ENCODE measurements around the gene BNC2.

BNC2 gene

GRCh38 chr9:16899606-16900005 lies 29.1 kb upstream of the BNC2 start:
- no peak overlapping the region for H3K4me2 ChIP-seq (ENCODE audit: low read depth, low read length)

GRCh38 chr9:16898464-16898863 lies 28.0 kb upstream of the BNC2 start:
- no peak overlapping the region for H3K4me3 ChIP-seq (ENCODE audit: low read length)

More at GRCh38 chr9:16899606-16900005, 29.1 kb upstream of the BNC2 start:
- Histone ChIP-seq H3K4me1 (ENCODE audit: low read length) (no peaks in the 10 kb centered on the region), H4K20me1 (ENCODE audit: insufficient read depth, low read length) (no peaks in the 10 kb centered on the region), H3K4me3 (ENCODE audit: low read length) (no peak overlapping the region), H3K36me3 (replicated peaks; ENCODE audit: insufficient read depth, low read length) (no peaks in the 10 kb centered on the region), H3F3A (ENCODE audit: insufficient read depth, low read length) (no peaks in the 10 kb centered on the region), H3K27ac (ENCODE audit: low read length) (no peak overlapping the region), H3K9me3 (replicated peaks; ENCODE audit: insufficient read depth, low read length) (no peaks in the 10 kb centered on the region), H2AFZ (ENCODE audit: low read length) (no peak overlapping the region), H3K79me2 (ENCODE audit: low read length) (no peaks in the 10 kb centered on the region), H3K9ac (ENCODE audit: low read length) (no peak overlapping the region), H3K9me2 (replicated peaks; ENCODE audit: insufficient read depth, low read length) (no peaks in the 10 kb centered on the region), H3K27me3 (replicated peaks; ENCODE audit: insufficient read depth, low read length) (no peaks in the 10 kb centered on the region)
- no peak for DNase-seq
- TF ChIP-seq EZH2phosphoT487 (IDR thresholded peaks at IDR 0.05; ENCODE audit: low read length) (no peak), EZH2 (optimal IDR thresholded peaks at IDR 0.05; ENCODE audit: low read depth, low read length) (no peak), CTCF (IDR thresholded peaks at IDR 0.05; ENCODE audit: low read length) (no peak)

GRCh38 chr9:16888594-16888993 lies 18.1 kb upstream of the BNC2 start:
- Histone ChIP-seq H3K9me3 (replicated peaks; ENCODE audit: insufficient read depth, low read length) (no peaks in the 10 kb centered on the region), H4K20me1 (ENCODE audit: insufficient read depth, low read length) (no peaks in the 10 kb centered on the region), H2AFZ (ENCODE audit: low read length) (no peak overlapping the region), H3K4me2 (ENCODE audit: low read depth, low read length) (no peak overlapping the region), H3K27me3 (replicated peaks; ENCODE audit: insufficient read depth, low read length) (no peaks in the 10 kb centered on the region), H3K79me2 (ENCODE audit: low read length) (no peaks in the 10 kb centered on the region), H3K9ac (ENCODE audit: low read length) (no peak overlapping the region), H3K27ac (ENCODE audit: low read length) (no peak overlapping the region), H3K36me3 (replicated peaks; ENCODE audit: insufficient read depth, low read length) (no peaks in the 10 kb centered on the region), H3K9me2 (replicated peaks; ENCODE audit: insufficient read depth, low read length) (no peaks in the 10 kb centered on the region), H3F3A (ENCODE audit: insufficient read depth, low read length) (no peaks in the 10 kb centered on the region), H3K4me1 (ENCODE audit: low read length) (no peaks in the 10 kb centered on the region), H3K4me3 (ENCODE audit: low read length) (no peak overlapping the region)
- TF ChIP-seq EZH2phosphoT487 (IDR thresholded peaks at IDR 0.05; ENCODE audit: low read length): no peak
- no peak for TF ChIP-seq CTCF (IDR thresholded peaks at IDR 0.05; ENCODE audit: low read length)
- TF ChIP-seq EZH2 (optimal IDR thresholded peaks at IDR 0.05; ENCODE audit: low read depth, low read length): no peak
- DNase-seq: no peak

More at GRCh38 chr9:16898464-16898863, 28.0 kb upstream of the BNC2 start:
- H3K4me2 ChIP-seq (ENCODE audit: low read depth, low read length): no peak overlapping the region
- no peaks in the 10 kb centered on the region for H3K79me2 ChIP-seq (ENCODE audit: low read length)
- H4K20me1 ChIP-seq (ENCODE audit: insufficient read depth, low read length): no peaks in the 10 kb centered on the region
- no peak overlapping the region for H3K9ac ChIP-seq (ENCODE audit: low read length)
- TF ChIP-seq EZH2 (optimal IDR thresholded peaks at IDR 0.05; ENCODE audit: low read depth, low read length): no peak
- no peak for TF ChIP-seq CTCF (IDR thresholded peaks at IDR 0.05; ENCODE audit: low read length)
- no peak for TF ChIP-seq EZH2phosphoT487 (IDR thresholded peaks at IDR 0.05; ENCODE audit: low read length)
- H3K9me2 ChIP-seq (replicated peaks; ENCODE audit: insufficient read depth, low read length): no peaks in the 10 kb centered on the region
- no peak for DNase-seq
- H3K27ac ChIP-seq (ENCODE audit: low read length): no peak overlapping the region
- H3K27me3 ChIP-seq (replicated peaks; ENCODE audit: insufficient read depth, low read length): no peaks in the 10 kb centered on the region
- H3K9me3 ChIP-seq (replicated peaks; ENCODE audit: insufficient read depth, low read length): no peaks in the 10 kb centered on the region
- no peaks in the 10 kb centered on the region for H3K4me1 ChIP-seq (ENCODE audit: low read length)
- no peaks in the 10 kb centered on the region for H3K36me3 ChIP-seq (replicated peaks; ENCODE audit: insufficient read depth, low read length)
- no peaks in the 10 kb centered on the region for H3F3A ChIP-seq (ENCODE audit: insufficient read depth, low read length)
- no peak overlapping the region for H2AFZ ChIP-seq (ENCODE audit: low read length)

Data from MM.1S (cell line).